Mesodermal cell (in vitro differentiated cells): Measurements from ENCODE around the gene SH3BGRL2.

ENCODE experiments used
- H3K27ac ChIP-seq: 2 replicates; pipeline ENCODE4 v1.7.0; 2013; ENCODE audit warnings: mild to moderate bottlenecking, low read depth, low read length, moderate library complexity; ENCODE audit not compliant: severe bottlenecking
- H3K36me3 ChIP-seq: 2 replicates; pipeline ENCODE4 v1.7.1; 2013; ENCODE audit warnings: mild to moderate bottlenecking, low read length, moderate library complexity; ENCODE audit not compliant: control insufficient read depth, insufficient read depth
- H3K4me1 ChIP-seq: one replicate; pipeline ENCODE4 v1.7.1; 2013; ENCODE audit warnings: mild to moderate bottlenecking, low read length; ENCODE audit not compliant: insufficient read depth, control insufficient read depth, poor library complexity, severe bottlenecking
- H3K4me3 ChIP-seq: 2 replicates; pipeline ENCODE4 v1.7.0; 2013; ENCODE audit warnings: low read length, control low read depth, mild to moderate bottlenecking; ENCODE audit not compliant: insufficient read depth, poor library complexity, severe bottlenecking; ENCODE audit errors: extremely low read depth
- H3K9me3 ChIP-seq: 2 replicates; pipeline ENCODE4 v1.7.1; 2013; ENCODE audit warnings: mild to moderate bottlenecking, low read length, moderate library complexity; ENCODE audit not compliant: control insufficient read depth
- WGBS, 2 experiments: methylation state at CpG; one replicate each; pipeline ENCODE4 v1.1.5; 2013; ENCODE audit warnings: missing lambda C conversion rate in 2 of 2; ENCODE audit not compliant: insufficient coverage in 2 of 2; 5-methylcytosine and 5-hydroxymethylcytosine counted together

Gene SH3BGRL2

GRCh38 chr6:79699606-79700005 lies 68.5 kb downstream of the SH3BGRL2 start:
- Histone ChIP-seq H3K4me3 (no peak overlapping the region), H3K4me1 (no peaks in the 10 kb centered on the region), H3K27ac (no peak overlapping the region), H3K36me3 (no peaks in the 10 kb centered on the region), H3K9me3 (no peaks in the 10 kb centered on the region)
- WGBS, 2 experiments: 90 to 93% methylated on average over 4 of the region's 7 CpGs

- Histone ChIP-seq H3K4me1 (no peaks in the 10 kb centered on the region), H3K4me3 (no peak overlapping the region), H3K27ac (no peak overlapping the region), H3K36me3 (no peaks in the 10 kb centered on the region), H3K9me3 (no peaks in the 10 kb centered on the region)
- 84 to 97% methylated on average over 5 of the region's 5 CpGs for WGBS, 2 experiments
Measured at GRCh38 chr6:79702691-79703090, 71.6 kb downstream of the SH3BGRL2 start.

GRCh38 chr6:79704200-79704599 lies 73.1 kb downstream of the SH3BGRL2 start:
- no CpG with 5 or more reads among the region's 2 CpGs for WGBS, 2 experiments
- no peak overlapping the region for H3K27ac ChIP-seq
- no peak overlapping the region for H3K4me3 ChIP-seq
- no peaks in the 10 kb centered on the region for H3K36me3 ChIP-seq
- H3K4me1 ChIP-seq: no peaks in the 10 kb centered on the region
- no peaks in the 10 kb centered on the region for H3K9me3 ChIP-seq

- Histone ChIP-seq H3K4me3 (no peak overlapping the region), H3K36me3 (no peaks in the 10 kb centered on the region), H3K9me3 (no peaks in the 10 kb centered on the region), H3K27ac (no peak overlapping the region), H3K4me1 (no peaks in the 10 kb centered on the region)
- 100% methylated on average over 2 of the region's 5 CpGs; no CpG with 5 or more reads in 1 of the 2 experiments for WGBS, 2 experiments
Measured at GRCh38 chr6:79705456-79705995, 74.4 kb downstream of the SH3BGRL2 start.

GRCh38 chr6:79706527-79706926 lies 75.4 kb downstream of the SH3BGRL2 start:
- Histone ChIP-seq H3K36me3 (no peaks in the 10 kb centered on the region), H3K4me3 (no peak overlapping the region), H3K4me1 (no peaks in the 10 kb centered on the region), H3K27ac (no peak overlapping the region), H3K9me3 (no peaks in the 10 kb centered on the region)
- 94 to 100% methylated on average over 2 of the region's 3 CpGs for WGBS, 2 experiments

GRCh38 chr6:79707621-79708020 lies 76.5 kb downstream of the SH3BGRL2 start:
- Histone ChIP-seq H3K36me3 (no peaks in the 10 kb centered on the region), H3K27ac (no peak overlapping the region), H3K4me1 (no peaks in the 10 kb centered on the region), H3K9me3 (no peaks in the 10 kb centered on the region), H3K4me3 (no peak overlapping the region)
- no CpG with 5 or more reads among the region's 1 CpG for WGBS, 2 experiments

GRCh38 chr6:79708095-79708791 lies 77.1 kb downstream of the SH3BGRL2 start:
- no peak overlapping the region for H3K4me3 ChIP-seq
- H3K36me3 ChIP-seq: no peaks in the 10 kb centered on the region
- no peak overlapping the region for H3K27ac ChIP-seq
- no peaks in the 10 kb centered on the region for H3K4me1 ChIP-seq
- WGBS, 2 experiments: 100% methylated on average over 2 of the region's 3 CpGs; no CpG with 5 or more reads in 1 of the 2 experiments
- H3K9me3 ChIP-seq: no peaks in the 10 kb centered on the region

- 78 to 100% methylated on average over 2 of the region's 3 CpGs for WGBS, 2 experiments
- no peak overlapping the region for H3K27ac ChIP-seq
- no peaks in the 10 kb centered on the region for H3K4me1 ChIP-seq
- no peaks in the 10 kb centered on the region for H3K36me3 ChIP-seq
- no peak overlapping the region for H3K4me3 ChIP-seq
- no peaks in the 10 kb centered on the region for H3K9me3 ChIP-seq
Measured at GRCh38 chr6:79710127-79710526, 79.0 kb downstream of the SH3BGRL2 start.

GRCh38 chr6:79711167-79711566 lies 80.0 kb downstream of the SH3BGRL2 start:
- no peaks in the 10 kb centered on the region for H3K4me1 ChIP-seq
- H3K4me3 ChIP-seq: no peak overlapping the region
- WGBS, 2 experiments: 89% methylated on average over 2 of the region's 4 CpGs; no CpG with 5 or more reads in 1 of the 2 experiments
- no peak overlapping the region for H3K27ac ChIP-seq
- H3K9me3 ChIP-seq: no peaks in the 10 kb centered on the region
- H3K36me3 ChIP-seq: no peaks in the 10 kb centered on the region

- Histone ChIP-seq H3K4me1 (no peaks in the 10 kb centered on the region), H3K4me3 (no peak overlapping the region), H3K27ac (no peak overlapping the region), H3K9me3 (no peaks in the 10 kb centered on the region), H3K36me3 (no peaks in the 10 kb centered on the region)
- no CpG with 5 or more reads among the region's 2 CpGs for WGBS, 2 experiments
Measured at GRCh38 chr6:79712144-79712543, 81.0 kb downstream of the SH3BGRL2 start.

GRCh38 chr6:79712616-79713135 lies 81.5 kb downstream of the SH3BGRL2 start:
- Histone ChIP-seq H3K27ac (no peak overlapping the region), H3K36me3 (no peaks in the 10 kb centered on the region), H3K4me3 (no peak overlapping the region), H3K4me1 (no peaks in the 10 kb centered on the region), H3K9me3 (no peaks in the 10 kb centered on the region)
- WGBS, 2 experiments: 88 to 90% methylated on average over 2 to 3 of the region's 9 CpGs
